Stimulated activated CD8-positive, alpha-beta memory T cell treated with anti-CD3 and anti-CD28 coated beads, Interleukin-4, amount 100 ng/mL, for 1 hour (primary cell): ENCODE data around the gene BEND2.

Experiments
- DNase-seq, 2 donors: peaks; one replicate each; pipeline ENCODE4 v3.0.0-alpha.2; 2020; ENCODE audit warnings: low read depth in 2 of 2, low spot score in 1 of 2

BEND2 gene

DNA sequence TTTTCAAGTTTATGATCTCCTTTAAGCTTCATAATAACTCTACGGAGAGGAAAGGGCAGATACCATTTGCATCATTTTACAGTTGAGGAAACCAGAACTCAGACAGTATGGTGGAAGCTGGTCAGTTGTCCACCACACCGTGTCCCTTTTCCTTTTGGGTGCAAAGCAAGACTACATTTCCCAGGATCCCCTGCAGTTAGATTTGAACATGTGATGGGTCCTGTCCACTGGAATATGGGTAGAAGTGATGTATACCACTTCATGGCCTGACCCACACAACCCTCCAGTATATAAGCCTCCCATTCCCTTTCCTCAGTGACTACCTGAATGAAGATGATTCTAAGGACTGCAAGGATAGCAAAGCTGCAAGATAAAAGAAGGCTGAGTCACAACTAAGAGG lies 74.7 kb downstream of the BEND2 start:
- no peak for DNase-seq

DNA sequence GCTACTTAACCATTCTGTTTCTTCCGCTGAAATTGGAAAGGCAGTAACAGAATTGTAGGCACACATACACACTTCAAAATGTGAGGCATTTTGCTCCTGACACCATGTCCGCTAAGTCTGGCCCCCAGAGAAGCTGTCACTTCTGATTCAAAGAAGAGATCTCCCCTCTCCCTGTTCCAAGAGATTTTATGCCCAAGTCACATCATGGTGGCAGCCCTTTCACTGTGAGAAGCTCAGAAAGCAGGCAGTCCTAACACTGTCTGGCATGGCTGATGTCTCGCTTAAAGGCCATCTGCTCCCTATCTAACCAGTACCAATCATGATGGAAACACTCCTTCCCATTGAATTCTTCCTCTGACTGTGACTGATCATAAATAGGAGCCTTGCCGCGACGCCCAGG lies 83.9 kb downstream of the BEND2 start:
- no peak for DNase-seq

GRCh38 chrX:18133605-18134004 lies 87.1 kb downstream of the BEND2 start:
- DNase-seq: no peak

DNA sequence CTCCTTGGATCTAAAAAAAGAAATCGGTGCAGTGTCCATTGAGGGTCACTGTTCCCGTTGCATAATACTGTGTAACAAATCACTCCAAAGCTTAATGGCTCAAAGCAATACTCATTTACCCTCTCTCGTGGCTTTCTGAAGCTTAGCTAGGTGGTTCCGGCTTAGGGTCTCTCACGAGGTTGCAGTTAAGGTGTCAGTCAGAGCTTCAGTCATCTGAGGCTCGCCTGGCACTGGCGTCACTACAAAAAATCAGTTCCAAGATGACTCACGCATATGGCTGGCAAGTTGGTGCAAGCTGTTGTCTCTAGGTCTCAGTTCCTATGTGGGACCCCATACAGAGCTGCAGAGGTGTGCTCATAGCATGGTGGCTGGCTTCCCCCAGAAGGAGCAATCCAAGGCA lies 91.0 kb downstream of the BEND2 start:
- DNase-seq: no peak

GRCh38 chrX:18126971-18127370 lies 93.7 kb downstream of the BEND2 start:
- no peak for DNase-seq

- DNase-seq: no peak
Measured at GRCh38 chrX:18119856-18120255, 100.8 kb downstream of the BEND2 start.
